MM.1S (cell line): ENCODE measurements around the gene DOCK4.
A peak's percentile ranks its signal among the peaks of the same experiment; 100 is the strongest.

Source experiments
- DNase-seq: peaks from one replicate; pipeline ENCODE4 v3.0.0-alpha.2; 2015
- H2AFZ ChIP-seq: fragments of 300-600 bp; sonication (generic); 2 replicates; pipeline ENCODE4 v1.6.0; 2016; ENCODE audit warnings: antibody characterized with exemption, low read length
- H3F3A ChIP-seq: fragments of 300-600 bp; sonication (generic); 2 replicates; pipeline ENCODE4 v1.6.1; 2016; ENCODE audit warnings: mild to moderate bottlenecking, antibody characterized with exemption, low read length, moderate library complexity, mixed read lengths; ENCODE audit not compliant: insufficient read depth
- H3K27ac ChIP-seq: fragments of 300-600 bp; sonication (generic); 2 replicates; pipeline ENCODE4 v1.5.1; 2016; ENCODE audit warnings: mild to moderate bottlenecking, low read length
- H3K27me3 ChIP-seq: fragments of 300-600 bp; sonication (generic); replicated peaks from 2 replicates; pipeline ENCODE4 v1.6.0; 2016; ENCODE audit warnings: low read length; ENCODE audit not compliant: insufficient read depth
- H3K36me3 ChIP-seq: fragments of 300-600 bp; sonication (generic); replicated peaks from 2 replicates; pipeline ENCODE4 v1.6.1; 2016; ENCODE audit warnings: mild to moderate bottlenecking, low read length, mixed read lengths; ENCODE audit not compliant: insufficient read depth
- H3K4me1 ChIP-seq: fragments of 300-600 bp; sonication (generic); 2 replicates; pipeline ENCODE4 v1.6.1; 2016; ENCODE audit warnings: low read length, mixed read lengths
- H3K4me2 ChIP-seq: fragments of 300-600 bp; sonication (generic); 2 replicates; pipeline ENCODE4 v1.6.0; 2016; ENCODE audit warnings: low read depth, low read length
- H3K4me3 ChIP-seq: fragments of 300-600 bp; sonication (generic); 2 replicates; pipeline ENCODE4 v1.5.1; 2016; ENCODE audit warnings: low read length, mixed read lengths
- H3K79me2 ChIP-seq: fragments of 300-600 bp; sonication (generic); 2 replicates; pipeline ENCODE4 v1.6.1; 2016; ENCODE audit warnings: mixed run types, low read length, mixed read lengths
- H3K9ac ChIP-seq: fragments of 300-600 bp; sonication (generic); 2 replicates; pipeline ENCODE4 v1.6.1; 2016; ENCODE audit warnings: low read length, mixed read lengths
- H3K9me2 ChIP-seq: fragments of 300-600 bp; sonication (generic); replicated peaks from 2 replicates; pipeline ENCODE4 v1.6.1; 2016; ENCODE audit warnings: mild to moderate bottlenecking, low read length, mixed read lengths; ENCODE audit not compliant: insufficient read depth
- H3K9me3 ChIP-seq: fragments of 300-600 bp; sonication (generic); replicated peaks from 2 replicates; pipeline ENCODE4 v1.6.1; 2016; ENCODE audit warnings: mild to moderate bottlenecking, low read length, mixed read lengths; ENCODE audit not compliant: insufficient read depth
- H4K20me1 ChIP-seq: fragments of 300-600 bp; sonication (generic); 2 replicates; pipeline ENCODE4 v1.6.1; 2016; ENCODE audit warnings: mild to moderate bottlenecking, low read length, moderate library complexity, mixed read lengths; ENCODE audit not compliant: insufficient read depth
- EZH2 ChIP-seq: fragments of 300-600 bp; sonication (generic); optimal IDR thresholded peaks from 2 replicates; pipeline ENCODE3; 2017; ENCODE audit warnings: low read depth, mild to moderate bottlenecking, antibody characterized with exemption, low read length, mixed read lengths
- EZH2phosphoT487 ChIP-seq: fragments of 300-600 bp; sonication (generic); IDR thresholded peaks from 2 replicates; pipeline ENCODE4 v1.6.1; 2018; ENCODE audit warnings: antibody characterized with exemption, low read length
- TF ChIP-seq, protein P1 (sequence below): fragments of 300-600 bp; sonication (generic); IDR thresholded peaks from 2 replicates; pipeline ENCODE4 v1.5.1; 2016; ENCODE audit warnings: antibody characterized with exemption, low read length, mixed read lengths

Gene DOCK4

GRCh38 chr7:112190120-112190519 lies 16.1 kb downstream of the DOCK4 start:
- H3K79me2 ChIP-seq = peaks cover 96% of the 10 kb centered on the region
- DNase-seq = peak; percentile 30
- no peak overlapping the region for H3K4me2 ChIP-seq
- no peak overlapping the region for H2AFZ ChIP-seq
- H3F3A ChIP-seq = peaks cover 22% of the 10 kb centered on the region
- no peaks in the 10 kb centered on the region for H4K20me1 ChIP-seq
- H3K9me2 ChIP-seq = no peaks in the 10 kb centered on the region
- H3K27me3 ChIP-seq = no peaks in the 10 kb centered on the region
- H3K9ac ChIP-seq = no peak overlapping the region
- H3K36me3 ChIP-seq = no peaks in the 10 kb centered on the region
- H3K4me3 ChIP-seq = no peak overlapping the region
- H3K9me3 ChIP-seq = no peaks in the 10 kb centered on the region
- H3K27ac ChIP-seq = no peak overlapping the region
- TF ChIP-seq, protein P1, sequence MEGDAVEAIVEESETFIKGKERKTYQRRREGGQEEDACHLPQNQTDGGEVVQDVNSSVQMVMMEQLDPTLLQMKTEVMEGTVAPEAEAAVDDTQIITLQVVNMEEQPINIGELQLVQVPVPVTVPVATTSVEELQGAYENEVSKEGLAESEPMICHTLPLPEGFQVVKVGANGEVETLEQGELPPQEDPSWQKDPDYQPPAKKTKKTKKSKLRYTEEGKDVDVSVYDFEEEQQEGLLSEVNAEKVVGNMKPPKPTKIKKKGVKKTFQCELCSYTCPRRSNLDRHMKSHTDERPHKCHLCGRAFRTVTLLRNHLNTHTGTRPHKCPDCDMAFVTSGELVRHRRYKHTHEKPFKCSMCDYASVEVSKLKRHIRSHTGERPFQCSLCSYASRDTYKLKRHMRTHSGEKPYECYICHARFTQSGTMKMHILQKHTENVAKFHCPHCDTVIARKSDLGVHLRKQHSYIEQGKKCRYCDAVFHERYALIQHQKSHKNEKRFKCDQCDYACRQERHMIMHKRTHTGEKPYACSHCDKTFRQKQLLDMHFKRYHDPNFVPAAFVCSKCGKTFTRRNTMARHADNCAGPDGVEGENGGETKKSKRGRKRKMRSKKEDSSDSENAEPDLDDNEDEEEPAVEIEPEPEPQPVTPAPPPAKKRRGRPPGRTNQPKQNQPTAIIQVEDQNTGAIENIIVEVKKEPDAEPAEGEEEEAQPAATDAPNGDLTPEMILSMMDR = no peak
- TF ChIP-seq EZH2 = no peak
- no peak for TF ChIP-seq EZH2phosphoT487
- peaks cover 61% of the 10 kb centered on the region for H3K4me1 ChIP-seq

- H3K9ac ChIP-seq = no peak overlapping the region
- peaks cover 96% of the 10 kb centered on the region for H3K79me2 ChIP-seq
- H3K4me1 ChIP-seq = peaks cover 65% of the 10 kb centered on the region
- DNase-seq = no peak
- peaks cover 25% of the 10 kb centered on the region for H3F3A ChIP-seq
- H3K9me2 ChIP-seq = no peaks in the 10 kb centered on the region
- no peaks in the 10 kb centered on the region for H3K9me3 ChIP-seq
- TF ChIP-seq EZH2phosphoT487 = no peak
- no peak for TF ChIP-seq EZH2
- TF ChIP-seq, protein P1 = no peak
- no peak overlapping the region for H3K4me3 ChIP-seq
- no peak overlapping the region for H3K27ac ChIP-seq
- H3K36me3 ChIP-seq = no peaks in the 10 kb centered on the region
- H3K27me3 ChIP-seq = no peaks in the 10 kb centered on the region
- no peak overlapping the region for H3K4me2 ChIP-seq
- H2AFZ ChIP-seq = no peak overlapping the region
- H4K20me1 ChIP-seq = no peaks in the 10 kb centered on the region
Measured at GRCh38 chr7:112189691-112190090, 16.5 kb downstream of the DOCK4 start.

DNA sequence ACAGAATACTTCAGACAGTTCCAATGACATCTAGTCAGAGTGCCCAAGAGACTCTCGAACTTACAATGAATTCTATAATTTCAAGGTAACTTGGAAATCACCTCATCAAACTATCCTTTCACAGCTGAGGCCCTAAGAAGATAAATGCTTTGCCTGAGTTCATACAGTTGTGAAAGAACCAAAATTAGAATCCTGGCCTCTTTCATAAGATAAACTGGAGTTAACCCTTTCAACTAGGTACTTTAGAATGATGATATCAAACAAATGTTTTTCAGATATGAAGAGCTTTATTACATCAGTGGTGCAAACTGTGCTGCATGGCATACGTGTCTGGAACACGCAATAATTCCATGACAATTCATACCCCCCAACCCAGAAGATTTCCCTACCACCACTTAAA lies 17.9 kb downstream of the DOCK4 start:
- H3K9me3 ChIP-seq = no peaks in the 10 kb centered on the region
- no peaks in the 10 kb centered on the region for H4K20me1 ChIP-seq
- peaks cover 96% of the 10 kb centered on the region for H3K79me2 ChIP-seq
- H3K27ac ChIP-seq = peak overlapping the region; percentile 32; the same call in 1 of the 2 replicates
- no peak overlapping the region for H3K9ac ChIP-seq
- H3K36me3 ChIP-seq = no peaks in the 10 kb centered on the region
- H3K4me3 ChIP-seq = peak overlapping the region; percentile 14
- H3K4me2 ChIP-seq = peak overlapping the region; percentile 83
- H3K9me2 ChIP-seq = no peaks in the 10 kb centered on the region
- peak; percentile 67 for DNase-seq
- no peaks in the 10 kb centered on the region for H3K27me3 ChIP-seq
- H2AFZ ChIP-seq = no peak overlapping the region
- H3F3A ChIP-seq = peaks cover 25% of the 10 kb centered on the region
- TF ChIP-seq, protein P1 = no peak
- TF ChIP-seq EZH2phosphoT487 (no peak), EZH2 (no peak)
- H3K4me1 ChIP-seq = peaks cover 79% of the 10 kb centered on the region
